CD1c-positive myeloid dendritic cell (primary cell): ENCODE measurements around the gene SORL1.

Experiments used
- DNase-seq: peaks from one replicate; pipeline ENCODE4 v3.0.0-alpha.2; 2016; ENCODE audit errors: extremely low spot score

The SORL1 gene

DNA sequence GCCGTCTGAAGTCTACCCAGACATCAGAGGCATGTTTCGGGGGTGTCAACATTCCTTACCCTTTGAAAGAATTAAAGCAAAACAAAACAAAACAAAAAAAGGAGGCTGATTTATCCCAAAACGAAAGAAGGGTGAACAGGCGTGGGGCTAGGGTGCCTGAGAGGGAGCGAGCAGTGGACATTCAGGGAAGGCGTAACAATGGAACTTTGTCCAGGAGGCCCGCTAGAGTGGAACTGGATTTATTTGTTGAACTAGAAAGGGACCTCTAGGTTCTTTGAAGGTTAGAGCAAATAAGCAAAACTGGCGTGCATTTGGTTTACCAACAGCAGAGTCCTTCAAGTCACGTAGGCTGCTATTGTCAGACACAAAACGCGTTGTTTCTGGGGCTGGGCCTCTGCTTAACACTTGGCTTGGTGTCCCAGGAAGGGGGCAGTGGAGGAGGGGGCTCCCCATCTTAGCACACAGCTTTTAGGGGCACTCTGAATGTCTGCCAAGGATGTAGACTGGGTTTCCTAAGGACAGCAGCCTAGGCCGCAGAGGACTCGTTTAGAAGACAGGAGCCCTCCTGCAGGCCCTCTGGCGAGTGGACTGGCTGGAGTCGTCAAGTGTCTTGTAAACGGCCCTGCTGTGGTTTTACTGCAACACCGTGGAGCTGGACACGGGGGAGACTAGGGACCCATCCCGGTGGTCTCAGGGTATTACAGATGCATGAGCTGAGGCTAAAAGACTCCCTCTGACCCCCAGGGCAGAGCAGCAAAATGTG lies 204.4 kb downstream of the SORL1 start:
- no peak for DNase-seq

DNA sequence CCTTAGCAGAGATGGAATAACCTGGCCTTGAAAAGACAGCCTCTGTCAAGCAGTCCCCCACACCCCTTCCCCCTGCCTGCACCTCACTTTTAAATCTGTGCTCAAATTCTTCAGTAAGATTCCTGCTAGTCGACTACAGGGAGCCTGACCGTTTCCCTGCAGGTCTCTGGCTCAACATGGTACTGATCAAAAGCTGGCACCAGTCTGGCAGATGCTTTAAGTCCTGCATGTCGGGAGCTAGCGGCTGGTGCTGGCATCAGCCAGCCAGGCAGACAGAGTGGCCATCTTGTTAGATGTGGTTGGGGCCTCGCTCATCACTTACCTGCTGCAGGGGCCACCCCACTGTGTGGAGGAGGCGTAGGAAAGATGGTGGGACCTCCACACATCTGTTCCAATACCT lies 205.0 kb downstream of the SORL1 start:
- no peak for DNase-seq

DNA sequence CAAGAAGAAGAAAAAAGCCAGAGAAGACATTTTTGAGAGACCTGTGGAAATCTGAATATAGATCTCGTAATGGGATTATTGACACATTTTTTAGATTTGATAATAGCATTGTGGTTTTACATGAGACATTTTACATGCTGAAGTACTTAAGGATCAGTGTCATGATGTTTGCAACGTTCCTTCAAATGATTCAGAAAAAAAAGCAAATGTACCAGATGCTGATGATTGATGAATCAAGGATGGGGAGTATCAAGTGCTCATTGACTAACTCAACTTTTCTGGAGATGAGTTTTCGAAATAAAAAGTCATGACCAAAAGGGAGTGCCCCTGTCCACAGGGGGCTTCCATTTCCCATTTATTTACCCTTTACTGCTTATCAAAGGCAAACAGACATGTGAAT lies 207.7 kb downstream of the SORL1 start:
- no peak for DNase-seq

DNA sequence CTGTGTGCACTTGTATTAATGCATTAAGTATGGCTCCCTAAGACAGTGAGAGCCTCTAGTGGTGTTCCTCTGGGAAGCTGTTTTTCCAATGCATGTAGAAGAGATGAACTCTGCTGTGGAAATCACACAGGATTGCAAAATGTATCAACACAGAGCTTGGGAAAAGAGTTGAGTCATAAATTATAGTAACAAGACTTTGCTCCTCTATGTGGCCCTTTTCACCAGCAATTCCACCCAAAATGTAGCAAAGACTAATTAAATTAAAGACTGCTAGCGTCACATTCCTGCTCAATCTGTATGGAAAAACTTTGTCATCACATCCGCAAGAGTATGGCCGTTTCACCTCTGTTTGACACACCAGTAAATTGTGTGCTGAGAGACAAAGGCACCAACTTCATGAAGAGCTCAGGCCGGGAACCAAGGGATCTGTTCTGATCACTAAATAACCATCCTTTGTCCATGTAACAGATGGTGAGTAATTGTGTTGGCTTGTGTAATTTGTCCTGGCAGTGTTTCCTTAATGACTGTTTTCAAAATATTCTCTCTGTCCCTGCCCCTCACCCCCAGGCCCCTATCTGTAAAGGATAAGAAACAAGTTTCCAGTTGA lies 209.9 kb downstream of the SORL1 start:
- no peak for DNase-seq

DNA sequence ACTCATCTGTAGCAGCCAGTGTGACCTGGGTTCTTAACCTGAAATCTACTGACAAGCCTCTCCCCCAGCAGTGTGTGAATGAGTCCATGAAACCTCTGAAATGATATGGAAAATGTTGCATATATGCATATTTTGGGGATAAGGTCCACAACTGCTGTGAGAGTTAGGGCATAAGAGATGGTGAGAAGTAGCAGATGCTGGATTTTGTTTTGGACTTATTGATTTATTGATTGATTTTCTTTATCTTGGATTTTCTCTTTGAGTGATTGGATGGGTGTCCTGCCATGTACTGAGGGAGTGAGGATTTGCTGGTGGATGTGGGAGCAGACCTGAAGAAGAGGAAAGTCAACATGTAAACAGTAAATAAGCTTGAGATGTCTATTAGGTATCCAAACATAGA lies 212.0 kb downstream of the SORL1 start:
- no peak for DNase-seq

DNA sequence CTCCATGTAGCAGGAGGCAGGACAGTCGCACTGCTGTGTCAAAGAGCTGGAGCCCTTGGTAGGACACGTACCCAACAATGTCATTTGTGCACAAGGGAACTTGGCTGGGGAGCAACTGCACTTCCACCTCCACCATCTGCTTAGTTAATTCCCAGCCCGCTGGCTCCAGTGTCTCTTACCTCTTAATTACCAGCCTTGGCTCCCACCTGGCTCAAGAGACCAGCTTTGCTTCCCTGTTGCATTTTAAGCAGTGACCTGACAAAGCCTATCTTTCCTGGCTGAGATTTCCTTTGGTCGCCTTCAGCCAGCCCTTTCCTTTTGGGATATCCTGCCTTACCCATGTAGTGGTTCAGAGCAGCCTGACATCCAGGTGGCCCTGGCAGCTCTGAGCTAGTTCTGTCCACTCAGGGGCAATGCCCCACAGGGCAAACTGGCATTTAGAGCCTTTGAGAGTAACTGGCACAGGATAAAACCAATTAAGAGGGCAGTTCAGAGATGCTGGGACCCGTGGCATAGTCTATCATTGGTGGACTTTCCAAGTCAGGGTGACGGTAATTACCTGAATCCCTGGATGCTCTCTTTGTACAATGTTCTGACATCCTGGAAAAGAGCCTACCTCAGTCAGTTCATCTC lies 213.2 kb downstream of the SORL1 start:
- no peak for DNase-seq

DNA sequence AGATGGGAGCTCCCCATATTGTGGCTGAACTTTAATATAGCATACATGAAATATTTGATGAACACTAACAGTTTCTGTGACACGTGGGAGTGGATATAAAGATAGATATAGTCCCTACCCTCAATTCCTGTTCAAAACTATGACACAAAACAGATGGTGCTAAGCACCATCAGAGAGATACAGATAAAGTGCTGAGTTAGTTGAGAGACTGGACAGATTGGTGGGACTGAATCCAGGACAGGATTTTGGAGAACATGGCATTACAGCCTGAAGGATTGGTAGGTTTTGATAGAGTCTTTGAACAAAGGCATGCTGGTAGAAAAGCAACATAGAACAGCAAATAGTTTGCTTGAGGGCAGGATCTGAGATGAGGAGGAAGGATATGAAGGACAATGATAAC lies 215.7 kb downstream of the SORL1 start:
- no peak for DNase-seq

DNA sequence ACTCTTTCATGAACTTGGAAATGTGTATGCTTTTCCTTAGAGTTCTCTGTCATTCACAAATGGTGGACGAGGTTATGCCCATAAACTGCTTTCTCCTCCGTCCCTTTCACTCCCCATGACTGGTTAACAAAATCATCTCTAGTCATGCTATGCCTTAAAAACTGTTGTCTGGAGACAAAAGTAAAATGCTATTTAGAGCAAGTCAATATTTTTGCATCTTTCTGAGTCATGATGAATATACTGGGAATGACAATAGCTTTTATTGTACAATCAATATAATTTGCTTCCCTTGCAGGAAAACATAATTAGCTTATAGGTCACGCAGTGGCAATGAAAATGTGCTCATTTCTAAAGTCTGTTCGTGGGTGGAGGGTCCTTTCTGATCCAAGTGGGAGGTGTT lies 217.3 kb downstream of the SORL1 start:
- no peak for DNase-seq

DNA sequence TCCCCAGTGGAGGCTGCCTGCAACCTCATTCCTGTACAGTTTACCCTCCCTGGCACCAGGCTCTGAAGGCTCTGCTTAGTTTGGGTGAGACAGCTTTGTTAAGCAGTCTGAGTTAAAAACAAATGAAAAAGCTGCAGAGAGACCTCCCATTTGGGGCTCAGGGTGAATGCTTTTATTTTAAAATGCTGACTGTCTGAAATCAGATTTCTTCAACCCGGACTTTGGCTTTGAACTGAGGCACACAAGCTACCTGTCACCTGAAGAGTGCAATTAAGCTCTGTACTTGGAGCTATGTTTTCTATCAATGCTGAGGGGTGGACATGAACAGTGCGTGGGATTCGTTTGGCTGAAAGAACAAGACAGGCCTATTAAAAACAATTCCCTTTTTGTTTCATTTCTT lies 218.2 kb downstream of the SORL1 start:
- DNase-seq = no peak

DNA sequence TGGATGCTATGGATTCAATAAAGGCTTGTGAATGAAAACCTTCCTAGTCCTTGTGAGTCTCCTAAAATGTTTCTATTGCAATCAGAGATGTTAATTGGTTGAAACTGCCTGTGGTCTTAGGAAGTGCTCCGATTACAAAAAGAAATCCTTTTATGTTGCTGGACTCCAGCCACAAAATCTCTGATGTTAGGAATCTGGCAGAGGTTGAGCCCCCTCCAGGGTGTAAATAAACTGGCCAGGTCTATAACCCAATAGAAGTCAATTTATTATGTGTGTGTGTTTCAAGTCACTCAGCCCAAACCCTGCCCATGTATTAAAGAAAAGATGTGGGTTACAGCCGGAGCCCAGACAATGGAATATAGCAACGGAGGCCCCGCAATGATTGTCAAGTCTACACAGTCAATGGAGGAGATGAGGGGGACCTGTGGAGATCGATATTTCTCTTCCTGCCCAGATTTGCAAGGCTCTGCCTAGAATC lies 218.7 kb downstream of the SORL1 start:
- DNase-seq = no peak

DNA sequence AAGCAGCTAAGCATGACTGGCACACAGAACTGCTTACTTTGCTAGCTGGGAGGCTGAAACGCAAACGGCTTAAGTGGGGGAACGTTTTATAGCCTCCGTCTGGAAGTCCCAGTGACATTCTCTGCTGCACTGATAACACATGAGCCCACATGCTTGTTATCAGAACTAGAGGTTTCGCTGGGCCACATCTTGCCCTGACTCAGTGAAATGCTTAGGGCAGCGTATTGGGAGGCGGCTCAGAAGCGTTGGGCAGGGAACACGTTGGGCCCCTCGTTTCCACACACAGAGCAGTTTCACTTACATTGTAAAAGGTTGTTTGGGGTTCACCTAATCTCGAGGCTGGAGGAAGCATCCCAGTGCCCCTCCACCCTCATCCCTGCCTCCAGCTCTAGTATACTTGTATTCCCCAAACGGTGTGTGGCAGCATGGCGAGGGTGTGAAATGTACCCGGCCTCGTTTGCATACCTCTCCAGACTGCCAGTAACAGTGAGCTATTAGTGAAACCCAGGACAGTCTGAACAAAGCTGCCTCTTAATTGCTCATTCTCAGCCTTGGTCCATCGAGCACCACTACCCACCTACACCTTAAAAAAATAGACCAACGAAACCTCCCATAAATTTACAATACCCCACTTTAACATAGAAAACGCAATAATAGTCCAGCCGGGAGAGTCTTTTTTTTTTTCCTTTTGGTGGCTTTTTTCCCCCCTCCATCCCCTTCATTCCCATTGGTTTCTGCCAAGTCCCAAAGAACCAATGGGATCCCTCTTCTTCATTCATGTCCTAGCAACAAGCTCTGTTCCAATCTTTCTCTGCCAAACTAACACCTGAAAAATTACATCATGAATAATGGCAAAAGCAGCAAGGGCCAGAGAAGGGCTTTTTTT lies 219.4 kb downstream of the SORL1 start:
- DNase-seq = no peak

DNA sequence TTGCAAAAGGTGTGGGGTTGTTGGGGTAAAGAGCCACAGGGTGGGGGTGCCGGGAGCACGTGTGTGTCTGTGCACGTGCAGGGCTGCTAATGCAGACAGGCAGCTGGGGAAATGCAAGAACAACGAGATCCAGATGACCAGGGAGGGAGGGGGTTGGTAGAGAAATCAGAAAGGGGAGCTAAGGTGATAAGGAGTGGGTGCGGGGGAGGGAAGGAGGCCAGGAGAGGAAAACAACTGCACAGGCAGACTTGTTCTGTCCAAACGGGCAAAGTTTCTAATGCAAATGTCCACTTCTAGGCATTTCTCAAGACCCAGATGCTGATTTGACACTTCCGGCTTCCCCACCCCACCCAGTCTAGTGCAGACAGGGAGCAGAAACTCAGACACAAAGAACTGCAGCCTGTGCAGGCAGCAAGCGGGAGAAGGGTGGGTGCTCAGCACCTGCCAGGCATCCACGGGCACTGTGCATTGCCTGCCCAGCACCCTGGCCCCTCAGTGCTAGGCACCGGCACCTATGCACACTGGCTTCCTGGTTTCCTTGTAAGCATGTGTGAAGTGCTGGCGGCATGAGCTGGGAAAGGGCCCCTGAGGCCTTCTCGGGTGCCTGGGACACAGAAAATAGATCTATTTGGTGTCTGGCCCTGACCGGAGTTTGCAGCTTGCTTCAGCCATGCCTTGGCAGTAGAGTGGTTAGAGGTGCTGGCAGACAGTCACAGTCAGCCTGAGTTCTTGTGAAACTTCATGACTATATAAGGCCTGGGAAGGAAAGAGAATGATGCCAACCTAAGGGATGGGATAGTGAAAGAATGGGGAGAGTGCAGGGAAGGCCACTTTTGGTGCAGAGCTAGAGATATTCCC lies 220.7 kb downstream of the SORL1 start:
- DNase-seq = no peak

DNA sequence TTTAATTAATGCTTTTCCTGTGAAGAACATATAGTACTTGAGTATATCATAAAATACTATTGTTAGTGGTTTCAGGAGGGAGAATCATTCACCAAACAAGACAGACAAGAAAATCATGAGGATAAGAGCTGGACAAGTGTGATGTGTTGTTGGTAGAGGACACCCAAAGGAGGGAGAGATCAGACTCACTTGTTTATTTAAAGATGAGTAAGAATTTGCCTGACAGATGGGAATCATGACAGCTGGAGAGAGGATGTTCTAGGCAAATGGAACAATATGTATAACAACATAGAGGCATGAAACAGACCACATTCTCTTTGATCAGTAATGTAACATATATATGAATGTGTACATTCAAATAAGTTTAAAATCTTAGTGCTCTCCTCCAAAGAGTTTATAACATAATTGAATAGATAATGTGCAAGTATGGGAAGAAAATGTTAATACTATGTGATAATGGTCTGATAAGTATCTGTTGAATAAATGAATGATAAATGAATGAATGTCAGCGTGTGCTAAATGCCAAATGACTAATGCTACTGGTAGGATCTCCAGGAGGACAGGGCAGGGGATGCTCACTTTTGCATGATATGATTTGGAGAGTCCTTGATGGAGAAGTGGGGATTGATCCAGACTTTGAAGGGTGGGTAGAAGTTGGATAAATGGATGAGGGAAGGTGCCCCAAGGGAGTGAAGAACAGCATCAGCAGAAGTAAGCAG lies 229.6 kb downstream of the SORL1 start:
- DNase-seq = no peak
